Panc1 (cell line): Measurements from ENCODE around the gene ZSWIM3. TPM values are rescaled to one million over a fixed set of nuclear protein-coding genes. Genes with fewer than 3 reads are reported as not detected.

Source experiments
- ATAC-seq: fragments of 200-7000 bp; cut with Tn5 transposase; 2 replicates; pipeline ENCODE4 v1.9.1; 2020; ENCODE audit warnings: mild to moderate bottlenecking, moderate library complexity
- BruUV-seq: library from RNA; stranded (reverse); fragments of 400-500 nt; replicated peaks from 2 replicates; lab custom pipeline; 2021; lab: Mats Ljungman, UMichigan
- CTCF ChIA-PET: fragments of 300-600 bp; sonication (Branson Sonifier 250); formaldehyde crosslinking; loops from one replicate; lab custom pipeline; 2022; ENCODE audit warnings: antibody characterized with exemption; lab: Charles Lee
- POLR2A ChIA-PET: fragments of 300-600 bp; sonication (Branson Sonifier 250); formaldehyde crosslinking; loops from one replicate; lab custom pipeline; 2022; ENCODE audit warnings: antibody characterized with exemption; lab: Charles Lee
- DNase-seq: peaks from one replicate; pipeline ENCODE4 v3.0.0-alpha.2; 2010; ENCODE audit warnings: low read depth, low spot score
- H3K27ac ChIP-seq: 2 replicates; pipeline ENCODE4 v1.5.1; 2011; ENCODE audit warnings: mild to moderate bottlenecking, low read length, inconsistent platforms
- H3K27me3 ChIP-seq: fragments of 200-500 bp; sonication (Bioruptor generic); 2 replicates; pipeline ENCODE4 v1.6.0; 2014; ENCODE audit warnings: low read length, inconsistent platforms; ENCODE audit not compliant: control insufficient read depth, insufficient read depth
- H3K36me3 ChIP-seq: fragments of 200-500 bp; sonication (Bioruptor generic); 2 replicates; pipeline ENCODE4 v1.5.1; 2014; ENCODE audit warnings: inconsistent platforms, mild to moderate bottlenecking, low read length, moderate library complexity; ENCODE audit not compliant: control insufficient read depth, insufficient read depth
- H3K4me1 ChIP-seq: 2 replicates; pipeline ENCODE4 v1.5.1; 2011; ENCODE audit warnings: inconsistent platforms, mild to moderate bottlenecking, low read length, moderate library complexity; ENCODE audit not compliant: control insufficient read depth, insufficient read depth
- H3K4me3 ChIP-seq, 2 experiments: 2 replicates each; pipeline ENCODE4 v1.5.1; 2011 to 2012; ENCODE audit warnings: low read depth in 2 of 2, low read length in 2 of 2, mild to moderate bottlenecking in 2 of 2, inconsistent platforms in 1 of 2, moderate library complexity in 1 of 2
- H3K9me3 ChIP-seq: fragments of 200-500 bp; sonication (Bioruptor generic); 2 replicates; pipeline ENCODE4 v1.5.1; 2014; ENCODE audit warnings: low read depth, mild to moderate bottlenecking, inconsistent platforms, low read length, moderate library complexity; ENCODE audit not compliant: control insufficient read depth, insufficient read depth
- CTCF ChIP-seq: fragments of 450-650 bp; IDR thresholded peaks from 2 replicates; pipeline ENCODE4 v1.5.1; 2017; ENCODE audit warnings: mild to moderate bottlenecking
- POLR2AphosphoS5 ChIP-seq: IDR thresholded peaks from 2 replicates; pipeline ENCODE4 v1.6.1; 2012; ENCODE audit warnings: mild to moderate bottlenecking, low read depth, low read length, moderate library complexity
- REST ChIP-seq, 2 experiments: IDR thresholded peaks; 2 replicates each; pipeline ENCODE4 v1.6.1; 2011 to 2012; ENCODE audit warnings: low read depth in 2 of 2, control low read depth in 1 of 2, low read length in 1 of 2, mild to moderate bottlenecking in 1 of 2, moderate library complexity in 1 of 2; ENCODE audit not compliant: insufficient read depth in 1 of 2
- SIN3A ChIP-seq: IDR thresholded peaks from 2 replicates; pipeline ENCODE4 v1.6.1; 2012; ENCODE audit warnings: low read depth, mild to moderate bottlenecking, low read length, moderate library complexity, borderline replicate concordance; ENCODE audit not compliant: insufficient read depth
- TCF7L2 ChIP-seq: IDR thresholded peaks from 2 replicates; pipeline ENCODE4 v1.6.1; 2011; ENCODE audit warnings: mild to moderate bottlenecking, low read depth, low read length, inconsistent platforms
- in situ Hi-C: cut with HindIII; loops from 2 replicates; pipeline ENCODE4 v1.10.0; 2016; ENCODE audit warnings: low sequenced_read_pairs, low pct_unique_long_range_greater_than_20kb
- intact Hi-C: fragments of 100-400 bp; cut with micrococcal nuclease; formaldehyde crosslinking; loops from one replicate; pipeline ENCODE4 v1.10.0; 2022; ENCODE audit not compliant: unreplicated experiment
- total RNA-seq: library from RNA; stranded (reverse); gene quantifications from one replicate; pipeline ENCODE4 v1.2.1, GENCODE V29; 2021; ENCODE audit not compliant: unreplicated experiment

The ZSWIM3 gene
- total RNA-seq, 1 experiment from 2014 or later, result 3.6 TPM

GRCh38 chr20:45816951-45817350 lies 40.5 kb upstream of the ZSWIM3 start:
- peaks cover 8% of the 10 kb centered on the region for H3K36me3 ChIP-seq
- no peaks in the 10 kb centered on the region for H3K9me3 ChIP-seq
- BruUV-seq, result no TSS peak
- DNase-seq, result no peak
- H3K4me1 ChIP-seq, result peaks cover 37% of the 10 kb centered on the region
- peak overlapping the region; percentile 26; the same call in 1 of the 2 replicates for H3K27ac ChIP-seq
- ChIA-PET POLR2A (interaction anchor here (0.6 to 0.7 kb wide), 3 partner anchors 39 to 490 kb away, joined by 3 to 5 read pairs (median 3); no protein-coding TSS in a partner anchor), CTCF (interaction anchor here (0.6 kb wide), 1 partner anchor 13 kb away, joined by 13 read pairs; no protein-coding TSS in a partner anchor)
- ATAC-seq, result no peak
- no peaks in the 10 kb centered on the region for H3K27me3 ChIP-seq
- in situ Hi-C loops, result no loop called here
- H3K4me3 ChIP-seq, result no peak overlapping the region; a peak in 1 of 4 replicates
- TF ChIP-seq REST (IDR thresholded peaks at IDR 0.05; ENCODE audit: insufficient read depth in 1 of 2, low read depth in 2 of 2, low read length in 1 of 2), result no peak
- TF ChIP-seq TCF7L2, result no peak
- no peak for TF ChIP-seq POLR2AphosphoS5
- no peak for TF ChIP-seq CTCF
- no peak for TF ChIP-seq SIN3A
- intact Hi-C loops, result no loop called here

GRCh38 chr20:45817376-45818194 lies 39.8 kb upstream of the ZSWIM3 start:
- ATAC-seq (peak; percentile 16; the same call in 1 of the 2 replicates), DNase-seq (no peak)
- in situ Hi-C loops, result no loop called here
- H3K27ac ChIP-seq, result peak overlapping the region; percentile 26; the same call in 1 of the 2 replicates
- ChIA-PET POLR2A (interaction anchor here (0.7 kb wide), 1 partner anchor 39 kb away, joined by 5 read pairs; no protein-coding TSS in a partner anchor), CTCF (interaction anchor here (0.6 kb wide), 2 partner anchors 13 to 71 kb away, joined by 3 to 13 read pairs; no protein-coding TSS in a partner anchor)
- no peaks in the 10 kb centered on the region for H3K27me3 ChIP-seq
- TF ChIP-seq SIN3A (no peak), CTCF (no peak), POLR2AphosphoS5 (peak; percentile 47), REST (IDR thresholded peaks at IDR 0.05; ENCODE audit: insufficient read depth in 1 of 2, low read depth in 2 of 2, low read length in 1 of 2) (no peak), TCF7L2 (no peak)
- no TSS peak for BruUV-seq
- H3K9me3 ChIP-seq, result no peaks in the 10 kb centered on the region
- H3K36me3 ChIP-seq, result peaks cover 8% of the 10 kb centered on the region
- H3K4me3 ChIP-seq, result no peak overlapping the region
- peaks cover 35% of the 10 kb centered on the region for H3K4me1 ChIP-seq
- intact Hi-C loops, result no loop called here
